Stimulated activated CD8-positive, alpha-beta memory T cell treated with anti-CD3 and anti-CD28 coated beads, Interleukin-4, amount 100 ng/mL, for 4 hours (primary cell): ENCODE measurements around the gene LRRC25.
"Not testable (repeated sequence)": the region's sequence is repeated elsewhere in the genome, so short reads cannot be mapped to it uniquely, and the experiment has no call there.

ENCODE experiments used
- DNase-seq, 2 donors: peaks; one replicate each; pipeline ENCODE4 v3.0.0-alpha.2; 2020; ENCODE audit warnings: low read depth in 2 of 2, low spot score in 1 of 2

Gene LRRC25

DNA sequence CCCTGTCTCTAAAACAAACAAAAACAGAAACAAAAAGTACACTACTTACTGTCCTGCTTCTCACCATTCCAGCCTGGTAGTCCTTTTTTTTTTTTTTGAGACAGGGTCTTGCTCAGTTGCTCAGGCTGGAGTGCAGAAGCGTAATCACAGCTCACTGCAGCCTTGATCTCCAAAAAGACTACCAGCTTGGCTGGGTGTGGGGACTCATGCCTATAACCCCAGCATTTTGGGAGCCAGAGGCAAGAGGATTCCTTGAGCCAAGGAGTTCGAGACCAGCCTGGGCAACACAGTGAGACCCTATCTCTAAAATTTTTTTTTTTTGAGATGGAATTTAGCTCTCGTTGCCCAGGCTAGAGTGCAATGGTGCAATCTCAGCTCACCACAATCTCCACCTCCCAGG is 16.6 kb downstream of the LRRC25 start:
- no peak for DNase-seq

GRCh38 chr19:18379803-18380747 is 17.3 kb downstream of the LRRC25 start:
- no peak for DNase-seq

DNA sequence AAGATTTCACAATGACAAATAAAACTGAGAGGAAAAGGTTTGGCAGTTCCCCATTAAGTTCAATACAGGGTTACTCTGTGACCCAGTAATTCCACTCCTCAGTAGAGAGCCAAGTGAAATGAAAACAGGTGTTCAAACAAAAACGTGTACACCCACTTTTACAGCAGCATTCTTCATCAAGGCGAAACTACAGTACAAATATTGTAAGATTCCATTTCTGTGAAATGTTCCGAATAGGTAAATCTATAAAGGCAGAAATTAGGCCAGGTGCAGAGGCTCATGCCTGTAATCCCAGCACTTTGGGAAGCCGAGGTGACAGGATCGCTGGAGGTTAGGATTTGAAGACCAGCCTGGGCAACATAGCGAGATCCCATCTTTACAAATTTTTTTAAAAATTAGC is 20.4 kb downstream of the LRRC25 start:
- DNase-seq: no peak

DNA sequence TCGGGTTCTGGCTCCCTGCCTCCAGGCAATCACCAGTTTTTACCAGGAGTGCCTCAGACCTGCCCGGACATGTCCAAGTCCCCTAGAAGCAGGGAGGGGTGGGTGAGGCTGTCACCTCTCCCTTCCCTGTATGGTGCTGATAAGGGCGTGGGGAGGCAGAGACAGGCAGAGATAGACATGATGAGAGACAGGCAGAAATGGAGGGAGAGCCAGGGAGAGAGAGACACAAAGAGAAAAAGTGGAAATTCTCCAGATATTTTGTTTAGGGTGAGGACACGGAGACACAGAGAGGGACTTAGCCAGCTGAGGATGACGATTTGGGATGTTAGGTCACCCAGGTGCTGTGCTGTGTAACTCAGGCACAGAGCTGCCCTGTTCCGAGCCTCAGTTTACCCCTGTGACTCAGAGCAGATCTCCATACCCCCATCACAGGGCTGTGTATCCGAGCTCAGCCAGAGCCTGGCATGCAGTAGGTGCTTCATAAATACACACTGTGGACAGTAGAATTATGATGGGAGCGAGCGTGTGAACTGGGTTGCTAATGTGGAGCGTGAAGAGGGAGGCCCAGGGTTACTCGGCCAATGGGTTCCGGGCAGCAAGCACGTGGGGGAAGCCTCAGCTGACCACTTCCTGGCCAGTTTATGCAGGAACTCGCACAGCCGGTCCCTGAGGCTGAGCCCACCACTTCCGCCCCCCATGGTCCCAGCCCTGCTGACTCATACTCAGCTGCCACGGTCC is 23.4 kb downstream of the LRRC25 start:
- peak; percentile 13 to 58 for DNase-seq

- DNase-seq: no peak
Observed at GRCh38 chr19:18373407-18373891, 24.0 kb downstream of the LRRC25 start.

DNA sequence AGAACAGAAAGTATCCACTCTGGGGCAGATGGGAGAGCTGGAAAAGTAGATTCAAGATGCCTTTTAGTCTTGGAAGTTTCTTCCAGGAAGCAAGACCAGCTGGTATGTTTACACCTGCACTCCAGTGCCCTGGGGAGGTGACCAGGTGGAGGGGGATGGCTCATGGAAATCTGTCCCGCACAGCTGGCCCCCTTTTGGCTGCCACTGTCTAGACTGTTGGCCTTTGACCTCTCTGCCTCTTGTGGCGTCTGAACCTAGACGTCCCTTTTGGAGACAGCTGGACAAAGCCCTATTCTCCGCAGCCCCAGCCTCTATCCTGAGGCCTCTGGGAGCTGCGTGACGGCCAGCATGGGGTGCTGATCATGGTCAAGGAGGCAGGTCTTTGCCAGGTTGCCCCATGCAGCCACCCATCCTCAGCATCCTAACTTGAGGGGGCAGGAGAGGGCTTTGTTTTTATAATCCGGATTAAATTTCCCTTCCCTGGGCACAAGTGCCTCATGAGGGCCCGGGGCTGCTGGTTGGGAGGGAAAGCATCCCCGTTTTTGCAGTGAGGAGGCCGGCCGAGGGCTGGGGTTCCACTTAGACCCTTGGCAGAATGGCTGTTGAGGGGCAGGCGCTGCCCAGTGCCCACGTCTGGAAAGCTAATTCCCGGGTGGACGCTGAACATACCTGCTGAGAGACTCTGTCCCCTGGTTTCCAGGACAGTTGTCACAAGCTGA is 28.8 kb downstream of the LRRC25 start:
- no peak for DNase-seq

GRCh38 chr19:18366021-18366435 is 31.4 kb downstream of the LRRC25 start:
- DNase-seq: no peak

GRCh38 chr19:18364826-18365528 is 32.4 kb downstream of the LRRC25 start:
- DNase-seq: no peak

GRCh38 chr19:18364277-18364825 is 33.1 kb downstream of the LRRC25 start:
- not testable (repeated sequence) for DNase-seq

GRCh38 chr19:18363787-18364186 is 33.6 kb downstream of the LRRC25 start:
- DNase-seq: no peak

DNA sequence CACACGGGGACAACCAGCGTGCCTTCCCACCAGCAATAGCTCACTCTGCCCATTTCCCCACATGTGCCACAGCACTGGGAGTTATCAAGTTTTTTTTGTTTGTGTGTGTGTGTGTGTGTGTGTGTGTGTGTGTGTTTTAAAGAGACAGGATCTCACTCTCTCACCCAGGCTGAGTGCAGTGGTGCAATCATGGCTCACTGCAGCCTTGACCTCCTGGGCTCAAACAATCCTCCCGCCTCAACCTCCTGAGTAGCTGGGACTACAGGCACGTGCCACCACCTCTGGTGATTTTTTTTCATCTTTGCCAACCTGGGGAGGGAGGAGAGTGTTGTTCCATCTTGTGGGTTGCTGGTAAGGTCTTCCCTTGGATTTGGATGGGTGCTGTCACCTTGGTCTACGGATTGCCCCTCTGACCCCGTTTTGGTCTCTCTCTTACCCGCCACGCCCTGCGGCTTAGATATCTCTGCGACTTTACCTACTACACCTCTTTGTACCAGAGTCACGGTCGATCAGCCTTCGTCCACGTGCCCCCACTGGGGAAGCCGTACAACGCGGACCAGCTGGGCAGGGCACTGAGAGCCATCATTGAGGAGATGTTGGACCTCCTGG is 34.4 kb downstream of the LRRC25 start:
- no peak for DNase-seq

DNA sequence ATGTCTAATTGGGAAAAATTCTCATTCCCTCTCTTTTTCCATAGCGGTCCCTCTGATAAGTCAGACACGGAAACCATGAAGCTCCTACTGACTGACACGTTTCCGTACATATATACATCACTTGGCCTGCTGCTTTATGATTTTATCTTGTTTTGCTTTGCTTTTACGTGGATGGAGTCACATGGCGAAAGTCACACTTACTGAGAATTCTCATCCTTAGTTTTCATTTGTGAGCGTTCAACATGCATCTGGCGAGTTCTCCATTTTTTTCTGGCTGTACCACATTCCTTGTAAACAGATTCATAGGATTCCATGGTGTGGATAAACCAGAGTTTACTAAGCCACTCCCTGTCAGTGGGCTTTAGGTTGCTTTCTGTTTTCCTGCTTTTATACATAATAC is 35.8 kb downstream of the LRRC25 start:
- DNase-seq: no peak

DNA sequence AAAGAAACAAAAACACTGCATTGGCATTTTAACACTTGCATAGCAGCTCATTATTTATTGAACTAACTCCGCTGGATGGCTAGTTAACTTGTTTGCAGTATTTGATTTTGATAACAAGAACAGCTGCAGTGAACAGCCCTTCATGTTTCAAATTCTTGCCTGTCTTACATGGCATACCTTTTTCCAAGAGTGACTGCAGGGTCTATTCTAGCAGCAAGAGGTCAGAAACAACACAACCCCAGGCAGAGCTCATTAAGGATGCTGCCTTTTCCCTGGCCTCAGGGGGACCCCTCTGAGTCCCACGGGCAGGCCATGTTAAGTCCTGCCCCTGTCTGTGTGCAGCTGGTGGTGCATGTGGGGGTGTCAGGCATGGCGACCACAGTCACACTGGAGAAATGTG is 40.4 kb downstream of the LRRC25 start:
- no peak for DNase-seq

DNA sequence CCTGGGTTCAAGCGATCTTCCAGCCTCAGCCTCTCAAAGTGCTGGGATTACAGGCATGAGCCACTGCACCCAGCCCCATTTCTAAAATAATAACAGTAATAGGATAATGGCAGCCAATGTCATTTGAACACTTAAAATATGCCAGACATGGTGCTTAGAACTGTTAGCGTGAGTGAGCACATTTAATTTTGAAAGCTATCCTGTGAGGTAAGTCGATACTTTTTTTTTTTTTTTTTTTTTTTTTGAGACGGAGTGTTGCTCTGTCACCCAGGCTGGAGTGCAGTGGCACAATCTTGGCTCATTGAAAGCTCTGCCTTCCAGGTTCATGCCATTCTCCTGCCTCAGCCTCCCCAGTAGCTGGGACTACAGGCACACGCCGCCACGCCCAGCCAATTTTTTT is 42.7 kb downstream of the LRRC25 start:
- DNase-seq: not testable (repeated sequence)

- DNase-seq: no peak
Observed at GRCh38 chr19:18353378-18354005, 43.9 kb downstream of the LRRC25 start.

GRCh38 chr19:18351544-18351943 is 45.9 kb downstream of the LRRC25 start:
- DNase-seq: no peak

DNA sequence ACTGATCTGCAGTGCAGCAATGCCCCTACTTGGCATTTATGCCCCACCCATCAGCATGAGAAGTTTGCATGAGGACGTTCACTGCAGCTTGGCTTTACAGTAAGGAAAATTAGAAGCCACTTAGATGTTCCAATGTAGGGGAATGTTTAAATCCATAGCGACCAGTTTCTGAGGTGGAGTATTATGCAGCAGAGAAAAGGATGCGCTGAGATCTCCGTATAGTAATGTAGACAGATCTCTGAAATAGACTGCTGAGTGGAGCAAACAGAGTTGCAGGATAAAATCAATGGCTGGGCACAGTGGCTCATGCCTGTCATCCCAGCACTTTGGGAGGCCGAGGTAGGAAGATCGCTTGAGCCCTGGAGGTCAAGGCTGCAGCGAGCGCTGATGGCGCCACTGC is 46.9 kb downstream of the LRRC25 start:
- no peak for DNase-seq

DNA sequence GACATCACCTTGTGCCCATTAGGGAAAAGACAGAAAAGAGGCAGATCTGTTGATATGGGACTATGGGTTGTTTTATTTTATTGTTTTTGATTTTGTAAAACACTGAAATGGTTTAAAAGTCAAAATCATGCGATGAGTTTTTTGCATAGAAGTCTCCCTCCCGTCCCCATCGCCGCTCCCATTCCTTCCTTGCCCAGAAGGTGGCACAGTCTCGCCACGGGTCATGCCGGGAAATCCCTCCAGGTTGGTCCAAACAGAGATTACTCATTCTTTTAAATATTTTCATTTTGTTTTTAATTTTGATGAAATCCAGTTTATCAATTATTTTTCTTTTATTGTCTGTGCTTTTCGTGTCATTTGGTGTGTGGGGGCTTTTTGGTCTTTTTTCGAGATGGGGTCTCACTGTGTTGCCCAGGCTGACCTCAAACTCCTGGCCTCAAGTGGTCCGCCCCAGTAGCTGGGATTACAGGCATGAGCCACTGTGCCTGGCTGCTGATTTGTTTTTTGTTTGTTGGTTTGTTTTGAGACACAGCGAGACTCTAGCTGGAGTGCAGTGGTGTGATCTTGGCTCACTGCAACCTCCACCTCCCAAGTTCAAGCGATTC is 47.8 kb downstream of the LRRC25 start:
- DNase-seq: no peak

DNA sequence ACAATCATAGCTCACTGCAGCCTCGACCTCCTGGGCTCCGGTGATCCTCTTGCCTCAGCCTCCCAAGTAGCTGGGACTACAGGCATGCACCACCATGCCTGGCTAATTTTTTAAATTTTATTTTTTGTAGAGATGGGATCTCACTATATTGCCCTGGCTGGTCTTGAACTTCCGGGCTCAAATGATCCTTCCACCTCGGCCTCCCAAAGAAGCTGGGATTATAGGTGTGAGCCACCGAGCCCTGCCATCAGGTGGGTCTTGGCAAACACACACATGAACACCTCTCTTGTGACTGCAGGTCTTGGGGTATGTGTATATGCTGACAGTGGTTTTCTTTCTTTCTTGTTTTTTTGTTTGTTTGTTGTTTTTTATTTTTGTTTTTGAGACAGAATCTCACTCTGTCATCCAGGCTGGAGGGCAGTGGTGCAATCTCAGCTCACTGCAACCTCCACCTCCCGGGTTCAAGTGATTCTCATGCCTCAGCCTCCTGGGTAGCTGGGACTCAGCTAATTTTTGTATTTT is 48.5 kb downstream of the LRRC25 start:
- not testable (repeated sequence) for DNase-seq
